GF-D8 (cell line): ENCODE measurements around the gene ZNF311.
"Not testable (repeated sequence)": the region's sequence is repeated elsewhere in the genome, so short reads cannot be mapped to it uniquely, and the experiment has no call there.

ENCODE experiments used
- DNase-seq: peaks from one replicate; lab custom pipeline; 2025; lab: John Stamatoyannopoulos, UW

The ZNF311 gene

DNA sequence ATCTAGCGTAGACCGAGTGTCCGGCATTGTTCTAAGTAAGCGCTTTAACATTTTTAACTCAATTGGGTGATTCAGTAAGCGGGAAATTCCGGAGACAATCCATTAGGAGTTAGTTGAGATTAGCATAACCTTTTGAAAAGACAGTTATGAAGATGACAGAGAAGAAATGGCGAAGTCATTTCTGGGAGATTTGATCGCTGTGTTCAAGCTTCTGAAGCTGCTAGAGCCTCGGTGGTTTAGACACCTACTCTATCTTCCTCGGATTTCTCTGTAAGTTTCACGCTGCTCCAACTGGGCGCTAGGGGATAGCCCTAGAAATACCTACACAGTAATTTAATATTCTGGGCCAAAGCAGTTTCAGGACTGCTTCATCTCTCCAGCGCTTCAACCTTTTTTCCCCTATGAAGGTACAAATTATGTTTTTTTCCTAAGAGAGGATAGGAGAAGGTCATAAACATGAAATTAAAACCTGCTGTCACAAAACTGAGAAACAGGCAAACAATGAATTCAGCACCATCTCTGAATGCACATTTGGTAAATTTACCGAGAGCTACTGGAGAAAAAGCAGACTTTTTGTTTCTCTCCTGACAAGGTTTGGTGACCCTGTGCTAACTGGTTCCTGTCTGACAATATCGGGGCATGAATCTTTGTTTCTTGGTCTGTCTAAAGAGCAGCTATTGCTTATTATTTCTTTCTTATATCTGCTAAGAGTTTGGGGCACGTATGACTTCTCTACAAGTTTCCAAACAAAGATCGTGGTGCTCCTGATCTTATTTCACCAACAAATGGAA is 22.4 kb downstream of the ZNF311 start:
- no peak for DNase-seq

DNA sequence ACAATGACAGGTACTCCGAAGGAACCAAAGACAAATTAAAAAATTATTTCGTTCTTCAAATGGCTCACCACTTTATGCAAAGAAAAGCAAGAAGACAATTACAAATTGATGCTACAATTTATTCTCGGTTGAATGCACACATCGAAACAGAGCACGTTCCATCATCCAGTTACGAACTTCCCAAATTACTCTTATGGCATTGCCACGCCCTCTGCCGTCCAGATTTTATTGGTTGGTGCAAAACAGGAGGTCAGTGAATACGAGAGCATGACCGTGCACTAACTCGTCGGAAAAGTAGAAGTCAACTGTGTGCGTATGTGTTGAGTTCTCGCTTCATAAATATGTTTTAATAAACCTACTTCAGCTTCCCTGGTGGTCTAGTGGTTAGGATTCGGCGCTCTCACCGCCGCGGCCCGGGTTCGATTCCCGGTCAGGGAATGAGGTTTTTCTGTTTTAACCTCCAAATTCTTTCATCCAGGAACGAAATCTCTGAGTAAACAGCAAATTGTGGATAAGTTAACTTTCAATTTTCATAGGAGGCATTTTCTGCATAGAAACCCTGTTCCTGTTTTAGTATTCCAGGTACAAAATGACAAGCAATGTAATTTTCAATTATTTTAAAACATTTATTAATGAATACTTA is 23.2 kb downstream of the ZNF311 start:
- peak; percentile 74 for DNase-seq

DNA sequence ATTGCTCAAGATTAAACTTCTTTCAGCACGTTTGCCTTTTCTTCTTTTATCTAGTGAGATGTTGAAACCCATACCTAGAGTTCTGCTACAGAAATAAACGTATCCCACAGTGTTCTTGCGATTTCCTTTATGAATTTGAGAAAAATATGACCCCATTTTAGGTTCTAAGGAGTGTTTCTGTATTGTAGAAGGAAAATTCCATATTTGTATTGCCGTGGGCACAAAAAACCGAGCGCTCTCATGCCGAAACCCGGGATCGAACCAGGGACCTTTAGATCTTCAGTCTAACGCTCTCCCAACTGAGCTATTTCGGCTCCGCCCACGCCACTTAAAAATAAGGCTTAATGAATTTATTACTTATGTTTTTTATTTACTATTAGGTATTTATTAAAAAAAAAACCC is 23.7 kb downstream of the ZNF311 start:
- peak; percentile 67 for DNase-seq

DNA sequence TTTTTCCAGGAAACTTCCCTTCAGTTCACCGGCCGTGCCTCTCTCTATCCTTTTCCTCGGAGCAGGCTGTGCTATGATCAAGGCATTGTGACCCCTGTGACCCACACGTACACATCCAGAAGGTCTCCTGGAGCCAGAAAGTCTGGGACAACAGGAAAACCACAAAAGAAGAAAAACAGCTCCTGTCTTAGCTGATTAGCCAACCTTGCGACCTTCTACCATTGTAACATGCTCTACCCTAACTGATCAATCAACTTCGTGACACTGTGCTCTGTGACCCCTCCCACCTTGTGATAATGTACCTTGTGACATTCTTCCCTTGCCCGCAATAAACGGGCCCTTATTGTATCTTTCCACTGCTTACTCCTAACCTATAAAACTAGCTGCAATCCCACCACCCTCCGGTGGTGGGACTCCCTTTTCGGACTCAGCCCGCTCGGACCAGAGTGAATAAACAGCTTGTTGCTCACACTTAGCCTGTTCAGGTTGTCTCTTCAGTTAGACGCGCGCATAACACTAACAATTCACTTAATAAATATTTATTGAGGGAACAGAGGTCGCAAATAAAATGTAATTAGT is 24.2 kb downstream of the ZNF311 start:
- peak; percentile 81 for DNase-seq

DNA sequence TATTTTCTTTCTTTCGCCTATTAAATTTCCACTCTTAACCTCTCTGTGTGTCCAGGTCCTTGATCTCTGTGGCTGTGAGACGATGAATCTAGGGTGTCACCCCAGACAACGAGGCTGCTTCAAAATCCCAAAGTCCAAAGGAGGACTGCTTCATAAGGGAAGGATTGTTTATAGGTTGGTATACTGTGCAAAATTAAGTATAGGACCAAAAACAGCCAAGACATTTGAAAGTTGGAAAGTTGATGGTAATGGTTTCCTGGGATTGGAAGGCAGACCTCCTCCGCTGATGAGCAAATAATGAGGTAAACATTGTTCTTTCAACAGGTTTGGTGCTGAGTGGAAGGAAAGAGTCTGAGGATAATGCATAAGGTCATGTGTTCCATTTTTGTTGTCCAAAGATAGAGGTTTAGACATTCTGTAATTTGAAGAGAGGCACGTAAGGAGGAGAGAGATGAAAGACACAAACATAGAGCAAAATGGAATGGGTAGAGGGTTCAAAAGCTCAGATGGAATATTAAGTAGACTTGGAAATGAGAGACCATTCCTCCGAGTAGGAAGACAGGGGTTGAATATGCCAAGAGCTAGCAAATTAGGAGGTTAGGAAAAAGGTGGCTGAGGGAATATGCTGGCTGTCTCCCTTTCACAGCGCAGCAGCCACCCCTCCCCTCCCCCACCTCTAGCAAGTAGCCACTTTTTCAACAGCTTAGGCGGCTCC is 24.8 kb downstream of the ZNF311 start:
- DNase-seq, result no peak

- no peak for DNase-seq
Measured at GRCh38 chr6:28979679-28980078, 25.4 kb downstream of the ZNF311 start.

DNA sequence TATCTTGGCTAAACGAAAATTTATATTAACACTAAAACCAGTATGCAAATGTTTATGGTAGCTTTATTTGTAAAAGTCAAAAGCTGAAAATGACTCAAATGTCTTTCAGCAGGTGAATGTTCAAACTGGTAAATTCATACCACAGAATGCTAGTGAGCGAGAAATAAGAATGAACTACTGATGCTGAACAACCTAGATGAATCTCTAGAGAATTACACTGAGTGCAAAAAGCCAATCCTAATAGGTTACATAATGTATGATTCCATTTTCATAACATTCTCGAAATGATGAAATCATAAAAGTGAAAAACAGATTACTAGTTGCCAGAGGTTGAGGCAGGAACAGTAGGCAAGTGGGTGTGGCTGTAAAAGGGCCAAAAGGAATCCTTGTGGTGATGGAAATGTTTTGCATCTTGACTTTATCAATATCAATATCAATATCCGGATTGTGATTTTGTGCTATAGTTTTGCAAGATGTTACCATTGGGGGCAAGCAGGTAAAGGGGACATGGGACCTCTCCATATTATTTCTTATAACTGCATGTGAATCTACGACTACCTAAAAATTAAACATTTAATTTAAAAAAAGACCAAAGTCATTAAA is 26.1 kb downstream of the ZNF311 start:
- no peak for DNase-seq

GRCh38 chr6:28978133-28978491 is 27.0 kb downstream of the ZNF311 start:
- DNase-seq, result no peak

DNA sequence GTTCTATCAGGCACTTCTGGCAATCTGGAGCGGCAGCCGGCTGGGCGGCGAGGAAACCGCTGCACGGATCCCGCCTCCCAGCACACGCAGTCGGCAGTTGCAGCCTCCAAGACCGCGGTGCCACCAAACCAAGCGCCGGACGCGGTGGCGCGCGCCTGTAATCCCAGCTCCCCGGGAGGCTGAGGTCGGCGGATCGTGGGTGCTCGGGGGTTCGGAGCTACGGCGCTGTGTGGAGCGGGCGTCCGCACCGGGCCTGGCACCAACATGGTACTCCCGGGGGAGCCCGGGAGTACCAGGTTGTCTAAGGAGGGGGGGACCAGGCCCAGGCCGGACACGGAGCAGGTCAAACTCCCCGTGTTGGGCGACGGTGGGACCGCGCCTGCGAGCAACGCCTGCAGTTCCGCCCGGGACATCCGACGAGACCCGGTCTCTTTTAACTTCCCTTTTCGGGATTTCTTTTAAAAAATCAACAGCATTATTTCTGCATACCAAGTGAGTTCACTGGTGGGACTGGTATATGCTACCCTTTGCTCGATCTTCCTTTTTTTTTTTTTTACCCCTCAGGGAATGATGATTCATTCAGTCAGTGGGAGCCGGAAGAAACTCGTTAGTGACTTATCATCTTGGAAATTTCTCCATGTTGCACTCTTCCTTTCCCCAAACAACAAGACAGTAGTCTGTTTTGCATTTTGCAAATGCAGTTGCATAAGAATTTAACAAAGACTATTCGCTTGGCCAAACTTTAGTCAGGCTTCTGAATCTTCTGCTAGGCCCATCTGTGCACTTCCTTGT is 27.6 kb downstream of the ZNF311 start:
- DNase-seq, result peak; percentile 61

DNA sequence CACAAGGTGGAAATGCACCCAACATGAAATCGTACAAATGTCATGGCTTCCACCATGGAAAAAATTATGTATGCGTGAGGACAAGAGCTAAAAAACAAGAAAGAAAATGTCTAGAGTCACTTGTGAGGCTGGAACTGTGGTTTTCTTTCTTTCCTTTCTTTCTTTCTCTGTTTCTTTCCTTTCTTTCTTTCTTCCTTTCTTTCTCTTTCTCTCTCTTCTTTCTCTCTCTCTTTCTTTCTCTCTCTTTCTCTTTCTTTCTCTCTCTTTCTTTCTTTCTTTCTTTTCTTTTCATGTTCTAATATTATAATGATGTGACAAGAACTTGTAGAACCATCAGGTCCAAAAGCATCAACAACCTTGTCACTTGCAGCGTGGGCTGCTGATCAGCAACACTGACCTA is 28.4 kb downstream of the ZNF311 start:
- no peak for DNase-seq

GRCh38 chr6:28974505-28974904 is 30.6 kb downstream of the ZNF311 start:
- no peak for DNase-seq

DNA sequence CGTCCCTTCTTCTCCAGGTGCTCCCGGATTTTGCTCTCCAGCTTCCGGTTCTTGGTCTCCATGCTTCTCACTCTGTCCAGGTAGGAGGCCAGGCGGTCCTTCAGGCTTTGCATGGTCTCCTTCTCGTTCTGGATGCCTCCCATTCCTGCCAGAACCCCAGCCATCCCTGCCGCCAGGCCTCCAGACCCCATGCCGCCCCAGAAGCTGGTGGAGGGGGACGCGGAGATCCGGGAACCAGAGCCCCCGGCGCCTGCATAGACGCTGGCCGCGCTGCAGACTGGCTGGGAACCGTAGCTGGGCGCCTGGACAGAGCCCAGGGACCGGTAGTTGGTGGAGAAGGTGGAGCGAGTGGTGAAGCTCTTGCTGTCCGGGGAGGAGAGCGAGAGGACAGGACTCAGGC is 35.1 kb downstream of the ZNF311 start:
- DNase-seq, result not testable (repeated sequence)

GRCh38 chr6:28969129-28969528 is 36.0 kb downstream of the ZNF311 start:
- no peak for DNase-seq

DNA sequence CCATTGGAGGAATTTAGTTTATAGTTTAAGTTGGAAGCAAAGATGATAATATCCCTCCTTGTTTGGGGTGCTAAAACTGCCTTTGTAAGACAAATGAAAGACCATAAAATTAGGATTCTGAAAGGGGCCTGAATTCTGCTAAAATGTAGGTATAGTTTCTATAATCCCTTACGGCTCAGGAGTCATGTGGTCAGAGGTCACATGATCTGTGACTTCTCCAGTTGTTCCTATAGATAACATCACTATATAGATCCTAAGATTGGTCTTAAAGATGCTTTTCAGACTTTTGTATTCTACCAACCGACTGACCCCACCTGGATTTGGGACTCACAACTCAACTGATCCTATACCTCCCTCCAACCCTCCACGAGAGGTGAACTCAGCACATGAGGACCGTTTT is 36.6 kb downstream of the ZNF311 start:
- no peak for DNase-seq

DNA sequence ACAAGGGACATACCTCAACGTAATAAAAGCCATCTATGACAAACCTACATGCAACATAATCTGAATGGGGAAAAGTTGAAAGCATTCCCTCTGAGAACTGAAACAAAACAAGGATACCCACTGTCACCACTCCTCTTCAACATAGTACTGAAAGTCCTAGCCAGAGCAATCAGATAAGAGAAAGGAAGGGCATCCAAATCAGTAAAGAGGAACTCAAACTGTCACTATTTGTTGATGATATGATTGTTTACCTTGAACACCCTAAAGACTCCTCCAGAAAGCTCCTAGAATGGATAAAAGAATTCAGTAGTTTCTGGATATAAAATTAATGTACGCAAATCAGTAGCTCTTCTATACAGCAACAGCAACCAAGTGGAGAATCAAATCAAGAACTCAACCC is 39.4 kb downstream of the ZNF311 start:
- no peak for DNase-seq

DNA sequence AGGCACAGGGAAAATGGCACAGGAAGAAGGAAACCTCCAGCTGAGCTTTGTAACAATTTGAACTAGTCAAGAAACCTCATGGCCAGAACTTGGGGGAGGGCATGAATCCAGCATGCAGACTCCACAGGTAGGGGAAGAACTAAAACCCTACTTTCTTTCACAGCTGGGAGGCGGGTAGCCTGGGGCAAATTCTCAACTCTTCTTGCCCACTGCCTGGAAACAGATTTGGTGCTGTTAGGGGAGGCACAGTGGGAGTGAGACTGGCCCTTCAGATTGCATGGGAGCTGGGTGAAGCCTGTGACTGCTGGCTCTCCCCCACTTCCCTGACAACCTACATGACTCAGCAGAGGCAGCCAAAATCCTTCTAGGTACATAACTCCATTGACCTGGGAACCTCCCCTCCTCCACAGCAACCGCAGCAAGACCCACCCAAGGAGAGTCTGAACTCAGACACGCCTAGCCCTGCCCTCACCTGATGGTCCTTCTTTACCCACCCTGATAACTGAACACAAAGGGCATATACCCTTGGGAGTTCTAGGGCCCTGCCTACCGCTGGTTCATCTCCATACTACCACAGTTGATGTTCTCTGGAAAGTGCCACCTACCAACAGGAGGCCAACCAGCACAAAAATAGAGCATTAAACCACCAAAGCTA is 44.1 kb downstream of the ZNF311 start:
- DNase-seq, result no peak

- DNase-seq, result not testable (repeated sequence)
Measured at GRCh38 chr6:28958561-28959243, 46.4 kb downstream of the ZNF311 start.

- not testable (repeated sequence) for DNase-seq
Measured at GRCh38 chr6:28957795-28958314, 47.3 kb downstream of the ZNF311 start.

- DNase-seq, result no peak
Measured at GRCh38 chr6:28956331-28956730, 48.8 kb downstream of the ZNF311 start.

GRCh38 chr6:28953585-28954258 is 51.4 kb downstream of the ZNF311 start:
- DNase-seq, result no peak
